ENCODE measurements around the gene DYRK1A. TPM values are rescaled to one million over a fixed set of nuclear protein-coding genes. Genes with fewer than 3 reads are reported as not detected.

The DYRK1A gene
- total RNA-seq, 1 donor from 2014 or later: 72.9 TPM

GRCh38 chr21:37551331-37551992 is 184.9 kb downstream of the DYRK1A start:
- intact Hi-C loops (cut with DNase I): loop anchor here (10.0 kb wide), 1 partner anchor 217 kb away; no protein-coding TSS in a partner anchor
- DNase-seq (ENCODE audit: low spot score): peak; percentile 74

DNA sequence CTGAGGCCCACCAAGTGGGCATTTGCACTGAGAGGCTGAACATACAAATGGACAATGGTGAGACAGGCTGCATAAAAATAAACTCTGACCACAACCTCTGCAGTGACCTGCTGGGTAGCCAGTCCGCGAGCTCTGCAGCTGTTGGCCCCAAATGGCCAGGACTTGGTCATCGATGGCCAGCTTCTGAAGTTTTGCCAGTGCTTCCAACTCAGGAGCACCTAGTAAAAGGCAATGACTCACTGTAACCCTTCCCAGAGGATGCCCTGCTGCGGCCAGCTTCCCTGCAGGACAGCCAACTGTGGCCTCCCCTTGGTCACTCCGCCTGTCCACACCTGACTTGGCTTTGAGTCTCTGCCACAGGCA is 185.4 kb downstream of the DYRK1A start:
- no peak for DNase-seq (ENCODE audit: low spot score)
- intact Hi-C loops (cut with DNase I): loop anchor here (10.0 kb wide), 1 partner anchor 217 kb away; no protein-coding TSS in a partner anchor

DNA sequence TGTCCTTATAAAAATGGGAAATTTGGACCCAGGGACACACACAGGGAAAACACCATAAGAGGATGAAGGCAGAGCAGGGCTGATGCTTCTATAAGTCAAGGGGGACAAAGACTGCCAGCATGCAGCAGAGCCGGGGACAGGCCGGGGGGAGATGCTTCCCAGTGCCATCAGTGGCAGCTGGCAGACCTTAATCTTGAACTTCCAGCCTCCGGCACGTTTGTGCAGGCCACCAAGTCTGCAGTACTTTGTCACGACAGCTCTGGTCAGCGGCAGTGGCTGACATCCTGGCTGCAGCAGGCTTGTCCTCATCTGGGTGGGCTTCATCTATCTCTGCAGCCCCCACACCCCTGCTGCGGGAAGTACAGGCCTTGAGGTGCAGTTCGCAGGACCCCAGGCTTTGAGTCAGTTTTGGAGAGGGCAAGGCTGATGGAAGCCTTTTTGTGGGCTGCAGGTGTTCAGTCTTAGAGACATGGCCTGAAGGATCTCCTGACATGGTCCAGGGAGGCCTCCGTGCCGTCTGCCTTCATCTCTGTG is 186.0 kb downstream of the DYRK1A start:
- intact Hi-C loops (cut with DNase I): loop anchor here (10.0 kb wide), 1 partner anchor 218 kb away; no protein-coding TSS in a partner anchor
- DNase-seq (ENCODE audit: low spot score): peak; percentile 39

DNA sequence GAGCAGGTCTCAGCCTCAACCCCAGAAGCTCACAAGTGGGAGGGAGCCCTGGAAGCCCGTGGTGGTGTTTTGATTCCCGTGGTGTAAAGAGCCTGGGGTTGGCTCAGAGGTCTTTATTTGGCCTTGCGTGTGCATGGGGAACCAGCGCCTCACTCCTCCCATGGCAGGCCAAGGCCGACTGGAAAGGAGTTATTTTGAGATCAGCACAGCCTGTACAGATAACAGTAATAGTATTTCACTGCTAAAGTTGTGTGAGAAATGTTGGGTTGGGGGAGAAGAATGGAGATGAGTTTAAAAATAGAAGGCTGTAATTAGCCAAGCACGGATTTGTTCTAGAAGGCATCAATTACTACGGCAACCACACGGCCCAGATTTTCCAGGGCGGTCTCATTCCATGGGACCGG is 186.5 kb downstream of the DYRK1A start:
- no peak for DNase-seq (ENCODE audit: low spot score)
- intact Hi-C loops (cut with DNase I): loop anchor here (10.0 kb wide), 1 partner anchor 218 kb away; no protein-coding TSS in a partner anchor

DNA sequence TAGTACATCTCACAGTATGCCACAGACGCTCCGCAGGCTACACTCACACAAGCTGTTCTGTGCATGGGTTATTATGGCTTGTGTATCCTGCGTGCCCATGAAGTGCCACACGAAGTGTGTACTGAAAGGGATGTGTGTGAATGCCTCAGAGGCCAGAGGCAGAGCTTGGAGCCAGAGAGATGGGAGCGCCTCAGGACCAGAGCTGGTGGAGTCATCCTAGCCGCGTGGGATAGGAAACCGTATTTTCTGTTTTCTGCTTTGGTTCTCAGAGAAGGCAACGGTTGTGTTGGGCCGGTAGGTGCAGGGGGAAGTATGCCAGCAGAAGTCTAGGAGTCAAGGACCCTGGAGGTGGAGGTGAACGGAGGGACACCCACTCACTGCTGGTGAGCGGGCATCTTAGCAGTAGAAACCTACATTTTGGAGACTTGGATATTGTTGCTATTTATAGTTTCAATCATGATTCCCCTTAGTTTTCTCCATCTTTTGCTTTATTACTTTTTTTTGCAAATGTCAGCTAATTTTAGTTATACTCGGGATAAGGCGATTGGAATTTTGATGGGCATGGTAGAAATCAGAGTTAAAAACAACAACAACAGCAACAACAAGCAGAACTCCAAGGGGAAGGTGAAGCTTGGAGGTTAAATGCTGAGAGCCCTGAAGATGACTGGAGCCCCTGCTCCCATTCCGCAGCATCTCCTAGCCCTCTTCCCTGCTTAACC is 188.2 kb downstream of the DYRK1A start:
- intact Hi-C loops (cut with DNase I): loop anchor here (10.0 kb wide), 1 partner anchor 220 kb away; no protein-coding TSS in a partner anchor

DNA sequence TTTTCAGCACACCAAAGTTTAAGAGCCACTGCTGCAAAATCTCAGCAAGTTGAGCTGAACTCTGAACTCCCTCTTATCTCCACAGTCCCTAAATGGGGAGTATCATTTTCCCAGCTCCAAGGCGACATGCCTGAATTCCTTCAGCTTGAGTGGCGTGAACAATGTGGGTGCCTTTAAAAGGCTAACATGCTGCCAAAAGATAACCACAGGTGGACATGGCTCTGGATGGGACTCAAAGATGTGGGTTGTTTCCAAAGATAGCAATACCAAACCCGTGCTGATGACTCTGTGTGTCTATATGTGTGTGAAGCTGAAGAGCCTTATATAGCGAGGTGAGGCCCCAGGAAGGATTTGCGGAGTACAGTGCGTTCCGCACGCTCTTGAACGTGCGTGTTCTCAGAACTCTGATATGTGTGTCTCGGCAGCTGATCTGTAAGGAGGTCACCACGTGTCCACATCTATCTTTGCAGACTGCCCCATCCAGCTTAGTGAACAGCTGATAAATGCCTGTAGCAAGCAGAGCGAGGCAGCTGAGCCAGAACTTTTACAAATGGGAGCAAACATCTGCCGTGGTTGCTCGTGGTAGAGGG is 189.2 kb downstream of the DYRK1A start:
- DNase-seq (ENCODE audit: low spot score): no peak
- intact Hi-C loops (cut with DNase I): loop anchor here (10.0 kb wide), 1 partner anchor 221 kb away; no protein-coding TSS in a partner anchor

More for the DNA sequence above, 188.2 kb downstream of the DYRK1A start:
- no peak for DNase-seq (ENCODE audit: low spot score)

DNA sequence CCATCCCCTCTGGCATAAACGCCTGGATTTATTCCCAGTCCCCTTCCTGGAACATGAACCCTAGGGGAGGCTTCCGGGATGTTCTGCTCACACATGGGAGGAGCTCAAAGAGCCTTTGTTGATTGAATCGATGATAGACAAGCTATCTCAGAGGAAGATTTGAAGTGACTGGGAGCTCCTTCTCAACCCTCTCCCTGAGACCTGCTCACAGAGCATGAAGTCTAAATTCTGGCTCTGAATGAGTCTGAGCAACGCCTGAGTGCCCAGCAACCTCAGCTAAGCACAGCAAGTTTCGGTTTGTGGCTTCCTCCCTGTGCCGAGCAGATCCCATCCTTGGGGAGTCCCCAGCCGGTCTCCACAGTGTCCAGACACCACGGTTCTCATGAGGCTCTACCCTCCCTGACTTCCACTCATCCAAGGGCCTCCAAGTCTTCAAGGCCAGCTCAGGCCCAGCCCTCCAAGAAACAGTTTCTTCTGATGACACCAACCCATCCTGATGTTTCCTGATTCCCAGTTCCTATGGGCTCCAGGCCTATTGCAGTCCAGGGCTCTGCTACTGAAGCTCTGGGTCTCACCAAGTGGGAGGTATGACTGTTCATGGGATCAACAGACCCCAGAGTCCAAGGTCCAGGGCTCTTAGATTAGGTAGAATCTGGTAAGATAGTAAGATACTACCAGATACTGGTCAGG is 190.8 kb downstream of the DYRK1A start:
- no peak for DNase-seq (ENCODE audit: low spot score)
- intact Hi-C loops (cut with DNase I): loop anchor here (10.0 kb wide), 1 partner anchor 223 kb away; no protein-coding TSS in a partner anchor

GRCh38 chr21:37558676-37559211 is 192.2 kb downstream of the DYRK1A start:
- intact Hi-C loops (cut with DNase I): loop anchor here (10.0 kb wide), 1 partner anchor 224 kb away; no protein-coding TSS in a partner anchor
- DNase-seq (ENCODE audit: low spot score): no peak

- intact Hi-C loops (cut with DNase I): loop anchor here (5.0 kb wide), 2 partner anchors 193 to 293 kb away; partner anchors contain the start of genes DYRK1A and VPS26C
- DNase-seq (ENCODE audit: low spot score): no peak
Measured at GRCh38 chr21:37560385-37560784, 193.8 kb downstream of the DYRK1A start.

GRCh38 chr21:37561506-37561905 is 194.9 kb downstream of the DYRK1A start:
- intact Hi-C loops (cut with DNase I): loop anchor here (5.0 kb wide), 2 partner anchors 194 to 294 kb away; partner anchors contain the start of genes DYRK1A and VPS26C
- DNase-seq (ENCODE audit: low spot score): no peak

DNA sequence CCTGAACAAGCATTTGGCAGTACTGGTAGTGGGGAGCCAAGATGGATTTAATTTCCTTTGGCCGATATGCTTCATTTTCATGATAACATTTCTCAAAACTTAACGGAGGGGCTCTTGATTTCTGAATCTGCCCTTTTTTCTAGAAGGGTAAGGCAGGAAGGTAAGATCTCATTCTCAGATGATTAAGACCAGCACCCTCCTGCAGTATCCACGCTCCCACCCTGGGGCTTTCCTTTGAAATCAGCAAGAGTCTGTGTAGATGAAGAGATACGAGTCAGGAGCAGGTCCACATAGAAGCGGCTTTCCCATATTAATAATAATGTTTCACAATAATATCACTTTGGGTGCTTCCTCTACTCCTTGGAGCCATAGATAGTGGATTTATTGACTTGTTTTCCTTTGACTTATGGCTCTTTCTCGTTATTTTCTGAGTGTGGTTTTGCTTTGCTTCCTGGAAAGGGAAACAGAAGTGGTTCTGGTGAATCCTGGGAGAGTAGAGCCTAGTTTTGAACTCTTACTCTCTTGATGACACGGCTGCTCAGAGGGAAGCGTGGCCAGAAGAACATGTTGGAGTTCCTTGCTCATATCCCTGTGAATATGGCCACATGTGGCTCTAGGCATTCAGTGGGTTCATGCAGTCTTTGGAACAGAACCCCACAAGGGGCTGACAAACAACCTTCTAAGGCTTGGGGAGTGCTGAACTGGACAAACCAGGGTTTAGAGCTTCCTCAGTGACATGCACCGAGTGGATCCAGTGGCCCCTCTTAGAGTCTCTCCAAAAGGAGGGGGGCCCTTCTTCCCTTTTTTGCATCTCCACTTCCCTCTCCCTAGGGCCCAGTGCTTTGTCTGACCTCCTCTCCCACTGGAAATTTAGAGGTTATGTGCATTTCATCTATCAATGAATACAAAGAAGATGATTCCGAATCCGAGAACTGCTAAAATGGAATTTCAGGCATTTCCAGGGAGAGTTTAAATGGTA is 195.7 kb downstream of the DYRK1A start:
- DNase-seq (ENCODE audit: low spot score): no peak
- intact Hi-C loops (cut with DNase I): loop anchor here (5.0 kb wide), 2 partner anchors 195 to 295 kb away; partner anchors contain the start of genes DYRK1A and VPS26C

DNA sequence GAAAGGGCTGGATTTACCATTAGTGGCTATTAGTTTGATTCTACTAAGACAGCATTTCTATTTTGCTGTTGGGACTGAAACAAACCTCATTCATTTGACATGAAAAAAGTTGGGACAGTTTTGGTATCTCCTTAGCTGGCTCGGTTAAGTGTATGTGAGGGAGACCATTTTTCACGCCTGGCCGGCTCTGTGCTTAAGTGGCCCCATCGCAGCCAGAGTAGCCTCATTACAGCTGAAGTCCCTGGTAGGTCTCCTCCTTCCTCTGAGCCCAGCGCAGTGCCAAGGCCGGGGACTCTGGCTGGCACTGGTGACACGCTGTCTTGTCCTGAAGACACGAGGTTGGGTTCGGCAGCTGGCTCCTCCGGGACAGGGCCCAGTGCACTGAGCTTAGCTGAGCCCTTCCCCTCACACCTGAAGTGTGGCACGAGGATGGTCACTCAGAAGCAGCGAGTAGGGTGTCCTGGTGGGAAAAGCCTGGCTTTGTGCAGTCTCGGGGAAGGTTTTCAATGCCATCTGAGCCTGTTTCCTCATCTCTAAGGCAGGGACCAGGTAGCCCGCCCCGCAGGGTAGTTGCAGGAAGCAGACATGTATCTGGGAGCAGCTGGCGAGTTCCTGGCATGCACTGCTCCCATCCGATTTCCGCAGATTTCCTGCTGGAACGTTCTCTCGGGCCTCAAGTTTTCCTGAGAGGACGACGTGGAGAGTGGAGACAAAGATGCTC is 196.5 kb downstream of the DYRK1A start:
- DNase-seq (ENCODE audit: low spot score): peak; percentile 55

DNA sequence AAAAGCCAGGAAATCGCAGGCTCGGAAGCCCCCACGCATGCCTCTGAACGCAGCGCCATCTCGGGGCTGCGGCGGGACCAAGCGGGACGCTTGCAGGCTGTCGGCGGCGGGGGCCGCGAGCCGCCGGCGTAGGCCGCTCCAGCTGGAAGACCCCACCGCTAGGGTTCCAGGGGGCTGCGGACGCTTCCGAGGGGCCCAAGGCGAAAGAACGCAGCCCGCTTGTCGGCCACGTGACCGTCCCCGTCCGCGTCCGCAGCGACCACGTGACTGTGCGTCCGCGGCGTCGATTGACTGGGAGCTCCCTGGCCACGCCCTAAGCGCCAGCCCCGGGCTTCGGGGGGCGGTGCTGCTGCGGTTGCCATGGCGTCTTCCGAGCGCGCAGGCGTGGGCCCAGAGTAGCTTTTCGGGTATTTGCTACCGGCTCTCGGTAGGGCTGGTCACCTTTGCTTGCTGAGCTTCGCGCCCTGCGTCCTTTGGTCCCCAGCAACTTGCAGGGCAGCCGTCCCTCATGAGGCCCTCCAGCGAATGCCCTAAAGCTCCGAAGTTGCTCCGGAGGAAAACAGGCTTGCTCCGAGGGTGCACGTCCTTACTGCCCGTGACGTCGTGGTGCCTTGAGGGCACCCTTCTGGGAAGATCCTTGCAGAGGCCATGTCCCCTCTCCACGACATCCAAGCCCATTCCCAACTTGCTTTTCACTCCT is 197.2 kb downstream of the DYRK1A start:
- intact Hi-C loops (cut with DNase I): loop anchor here (5.0 kb wide), 2 partner anchors 196 to 296 kb away; partner anchors contain the start of genes DYRK1A and VPS26C
- DNase-seq (ENCODE audit: low spot score): peak; percentile 97

More for the DNA sequence above, 196.5 kb downstream of the DYRK1A start:
- intact Hi-C loops (cut with DNase I): loop anchor here (5.0 kb wide), 2 partner anchors 196 to 296 kb away; partner anchors contain the start of genes DYRK1A and VPS26C

GRCh38 chr21:37564341-37564923 is 197.9 kb downstream of the DYRK1A start:
- intact Hi-C loops (cut with DNase I): loop anchor here (5.0 kb wide), 2 partner anchors 197 to 297 kb away; partner anchors contain the start of genes DYRK1A and VPS26C
- peak; percentile 87 for DNase-seq (ENCODE audit: low spot score)

DNA sequence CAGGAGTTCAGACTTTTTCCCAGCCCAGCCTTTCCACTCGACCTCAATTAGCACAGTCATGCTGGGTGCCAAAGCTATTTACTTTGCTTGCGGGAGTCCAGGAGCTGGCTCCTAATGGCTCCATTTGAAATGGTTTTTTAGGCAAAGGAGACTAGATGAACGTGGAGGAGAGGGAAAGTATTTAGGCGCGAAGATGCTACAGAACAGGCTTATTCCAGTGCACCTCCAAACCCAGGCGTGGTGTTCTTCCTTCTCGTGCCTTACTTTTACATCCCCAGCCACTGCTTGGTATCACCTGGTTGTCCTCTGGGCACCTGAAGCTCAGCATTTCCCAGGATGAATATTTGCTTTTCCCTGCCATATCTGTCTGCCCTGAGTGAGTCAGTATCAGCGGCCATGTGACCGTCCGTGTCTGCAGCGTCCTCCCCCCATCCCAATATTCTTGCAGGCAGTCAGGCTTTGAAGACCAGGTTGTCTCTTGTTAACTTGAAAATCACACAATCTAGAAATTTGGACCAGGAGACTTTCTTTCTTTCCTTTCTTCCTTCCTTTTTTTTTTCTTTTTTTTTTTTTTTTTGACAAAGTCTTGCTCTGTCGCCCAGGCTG is 198.5 kb downstream of the DYRK1A start:
- intact Hi-C loops (cut with DNase I): loop anchor here (5.0 kb wide), 2 partner anchors 198 to 298 kb away; partner anchors contain the start of genes DYRK1A and VPS26C
- no peak for DNase-seq (ENCODE audit: low spot score)
